NAMALWA (cell line): ENCODE data around the gene MAGI2.
"Not testable (repeated sequence)": the region's sequence is repeated elsewhere in the genome, so short reads cannot be mapped to it uniquely, and the experiment has no call there.

Experiments
- DNase-seq: peaks from one replicate; pipeline ENCODE4 v3.0.0-alpha.2; 2015; ENCODE audit warnings: low spot score

The MAGI2 gene

DNA sequence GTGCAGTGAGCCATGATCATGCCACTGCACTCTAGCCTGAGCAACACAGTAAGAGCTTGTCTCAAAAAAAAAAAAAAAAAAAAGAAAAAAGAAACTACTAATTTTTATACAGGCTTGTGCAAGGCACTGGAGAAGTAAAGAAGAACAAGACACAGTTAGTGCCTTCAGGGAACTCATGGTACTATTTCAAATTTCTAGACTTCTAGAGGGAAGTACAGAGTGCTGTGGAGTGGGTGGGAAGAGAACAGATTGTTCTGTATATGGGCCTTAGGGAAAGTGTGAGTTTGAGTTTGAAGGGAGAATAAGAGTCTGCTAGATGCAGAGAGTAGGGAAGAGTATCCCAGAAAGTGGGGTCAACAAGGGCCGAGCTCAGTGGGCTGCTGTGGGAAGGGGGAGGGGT lies 1420.1 kb downstream of the MAGI2 start:
- DNase-seq, result no peak

- no peak for DNase-seq
Measured at GRCh38 chr7:78026492-78026891, 1427.0 kb downstream of the MAGI2 start.

DNA sequence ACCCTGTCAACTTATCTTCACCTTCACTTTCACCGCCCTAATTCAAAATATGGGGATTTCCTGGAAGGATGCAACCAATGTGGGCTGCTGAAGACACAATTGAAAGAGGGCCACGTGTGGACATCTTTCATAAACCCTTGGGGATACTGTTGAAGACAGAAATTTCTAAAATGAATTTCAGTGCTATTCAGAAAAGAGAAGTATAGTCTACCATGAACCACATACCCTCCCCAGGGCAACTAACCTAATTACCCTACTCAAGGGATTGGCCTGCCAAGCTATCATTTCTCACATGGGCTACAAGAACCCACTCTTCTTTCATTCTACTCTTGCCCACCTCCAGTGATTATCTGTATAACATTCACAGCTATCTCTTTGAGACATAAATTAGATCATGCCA lies 1428.9 kb downstream of the MAGI2 start:
- DNase-seq, result no peak

DNA sequence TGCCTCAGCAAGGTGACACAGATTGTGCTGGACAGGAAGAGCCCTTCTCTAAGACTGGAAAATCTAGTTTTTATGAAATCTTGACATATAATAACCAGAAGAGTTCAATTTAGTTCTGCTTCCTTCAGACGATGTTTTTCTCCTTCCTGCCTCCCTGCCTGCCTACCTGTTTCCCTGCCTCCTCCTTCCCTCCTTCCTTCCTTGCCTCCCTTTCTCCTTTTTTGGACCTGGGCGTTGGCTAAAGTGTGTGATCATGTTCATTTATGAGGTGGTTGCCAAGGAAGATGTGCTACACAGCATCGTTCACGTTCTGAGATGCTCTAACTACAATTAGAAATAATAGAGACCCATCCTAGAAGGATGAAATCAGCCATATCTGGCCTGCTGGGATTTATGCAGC lies 1430.3 kb downstream of the MAGI2 start:
- DNase-seq, result no peak

DNA sequence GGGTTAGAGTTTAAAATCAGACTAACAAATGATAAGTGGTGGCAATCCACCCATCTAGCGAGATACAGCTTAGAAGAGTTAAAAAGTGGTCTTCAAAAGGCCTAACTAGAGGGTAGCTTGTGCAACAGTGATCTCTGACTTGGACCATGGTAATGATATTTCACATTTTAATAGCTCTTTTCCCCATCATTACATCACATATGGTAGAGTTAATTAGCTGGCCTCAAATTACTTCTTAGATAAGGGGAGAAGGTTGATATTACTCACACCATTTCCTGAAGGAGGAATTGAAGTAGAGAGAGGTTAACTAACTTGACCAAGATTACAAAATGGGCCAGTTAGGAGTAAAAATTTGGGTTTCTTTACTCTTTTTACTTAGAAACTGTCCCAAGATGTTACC lies 1431.3 kb downstream of the MAGI2 start:
- no peak for DNase-seq

DNA sequence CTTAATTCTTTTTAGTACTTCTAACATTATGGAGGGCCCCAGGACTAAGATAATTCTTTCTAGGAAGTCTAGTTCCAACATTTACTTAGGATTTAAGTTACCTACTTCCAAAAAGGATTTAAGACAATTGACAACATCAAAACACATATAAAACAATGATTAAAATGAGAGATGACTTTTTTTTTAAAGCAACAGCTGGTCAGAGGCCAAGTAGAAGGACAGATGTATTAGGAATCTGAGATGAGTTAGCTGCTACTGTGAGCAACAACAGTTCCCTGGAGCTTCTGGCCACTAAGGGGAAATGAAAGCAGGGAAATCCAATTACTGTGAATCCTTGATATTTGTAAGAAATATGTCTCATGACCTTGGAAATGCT lies 1432.6 kb downstream of the MAGI2 start:
- no peak for DNase-seq

GRCh38 chr7:78020136-78020873 lies 1433.2 kb downstream of the MAGI2 start:
- peak; percentile 79 for DNase-seq

- DNase-seq, result peak; percentile 42
Measured at GRCh38 chr7:78019447-78020135, 1433.9 kb downstream of the MAGI2 start.

GRCh38 chr7:78018641-78019446 lies 1434.6 kb downstream of the MAGI2 start:
- DNase-seq, result no peak

DNA sequence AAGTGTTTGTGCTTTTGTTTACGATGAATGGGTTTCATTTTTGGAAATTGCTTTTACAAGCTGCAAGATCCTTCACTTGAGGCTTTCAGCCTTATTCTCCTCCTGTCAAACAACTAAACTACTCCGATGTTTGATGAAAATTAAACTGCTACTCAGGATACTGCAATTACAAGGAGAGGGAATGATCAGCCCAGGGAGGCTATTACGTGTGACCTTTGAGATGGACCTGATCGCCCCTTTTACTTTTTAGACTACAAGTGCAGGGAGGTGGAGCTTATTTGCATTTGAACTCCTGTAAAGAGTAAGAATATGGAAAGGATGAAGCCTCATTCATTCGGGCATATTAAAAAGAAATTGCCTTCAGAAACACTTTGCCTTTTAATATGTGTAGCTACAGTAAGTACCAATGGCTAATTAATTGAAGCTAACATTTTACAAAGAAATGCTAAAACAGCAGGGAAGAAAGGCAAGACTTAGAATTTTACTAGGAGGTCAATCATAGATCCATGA lies 1435.8 kb downstream of the MAGI2 start:
- DNase-seq, result no peak

DNA sequence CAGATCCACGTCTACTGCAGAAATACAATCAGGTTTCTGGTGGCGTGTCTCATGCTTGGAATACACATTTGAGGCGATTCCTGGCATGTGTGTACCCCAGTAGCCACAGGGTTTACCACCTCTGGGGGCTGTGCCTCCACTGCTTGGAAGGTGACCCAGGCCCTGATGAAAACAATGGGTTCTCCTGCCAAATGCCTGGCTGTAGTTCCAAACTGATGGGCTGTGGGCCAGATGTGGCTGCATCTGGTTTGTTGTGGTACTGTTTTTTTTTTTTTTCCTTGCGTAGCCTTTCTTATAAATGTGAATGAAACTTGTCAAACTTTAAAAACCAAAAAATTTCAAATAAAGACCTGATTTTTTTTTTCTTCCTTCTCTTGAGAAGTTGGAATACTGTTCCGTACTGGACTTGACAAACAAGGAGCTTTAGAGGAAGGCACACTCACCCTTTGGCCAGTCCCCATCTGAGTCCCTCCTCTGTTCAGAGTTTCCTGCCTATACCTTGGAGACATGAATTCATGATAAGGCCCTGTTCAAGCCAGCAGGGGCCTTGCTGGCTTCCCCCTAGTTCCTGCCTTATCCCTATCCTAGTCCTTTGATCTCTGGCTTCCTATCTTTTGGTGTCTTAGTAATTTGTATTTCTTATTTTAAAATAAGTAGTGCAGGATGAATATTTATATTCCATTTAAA lies 1437.8 kb downstream of the MAGI2 start:
- no peak for DNase-seq

DNA sequence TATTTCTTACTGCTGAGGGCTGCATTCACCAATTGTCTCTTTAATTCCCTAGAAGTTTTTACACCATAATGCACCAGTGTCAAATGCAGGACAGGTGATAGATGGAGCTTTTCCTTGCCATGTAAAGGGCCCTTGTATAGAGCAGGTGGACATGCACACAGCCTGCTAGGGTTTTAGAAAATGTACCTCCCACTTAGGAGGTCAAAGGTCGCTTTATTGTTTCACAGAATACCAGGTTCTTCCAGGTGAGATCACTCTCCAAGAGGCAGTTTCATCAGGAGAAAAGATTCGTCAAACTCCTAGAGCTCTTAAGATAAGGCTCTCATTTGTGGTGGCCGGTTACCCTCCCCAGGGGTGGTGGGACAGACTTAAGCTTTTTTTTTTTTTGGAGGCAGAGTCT lies 1439.1 kb downstream of the MAGI2 start:
- no peak for DNase-seq

DNA sequence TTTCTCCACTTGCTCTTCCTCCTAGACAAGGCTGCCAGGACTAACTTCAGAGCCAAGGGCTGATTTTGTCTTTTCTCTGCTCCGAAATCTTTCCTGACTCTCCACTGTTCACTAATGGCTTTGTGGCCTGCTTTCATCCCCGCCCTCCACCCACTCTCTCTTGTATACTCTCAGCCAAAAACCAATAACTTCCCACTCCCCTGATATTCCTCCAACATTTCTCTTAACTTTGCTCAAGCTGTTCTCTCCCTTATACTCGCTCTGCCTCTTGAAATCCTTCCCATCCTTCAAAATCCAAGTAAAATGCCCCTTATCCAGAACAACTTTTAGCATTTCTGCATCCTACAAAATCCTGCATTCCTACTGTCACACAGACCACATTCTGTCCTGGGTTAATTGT lies 1440.1 kb downstream of the MAGI2 start:
- no peak for DNase-seq

GRCh38 chr7:78011642-78012041 lies 1441.8 kb downstream of the MAGI2 start:
- no peak for DNase-seq

DNA sequence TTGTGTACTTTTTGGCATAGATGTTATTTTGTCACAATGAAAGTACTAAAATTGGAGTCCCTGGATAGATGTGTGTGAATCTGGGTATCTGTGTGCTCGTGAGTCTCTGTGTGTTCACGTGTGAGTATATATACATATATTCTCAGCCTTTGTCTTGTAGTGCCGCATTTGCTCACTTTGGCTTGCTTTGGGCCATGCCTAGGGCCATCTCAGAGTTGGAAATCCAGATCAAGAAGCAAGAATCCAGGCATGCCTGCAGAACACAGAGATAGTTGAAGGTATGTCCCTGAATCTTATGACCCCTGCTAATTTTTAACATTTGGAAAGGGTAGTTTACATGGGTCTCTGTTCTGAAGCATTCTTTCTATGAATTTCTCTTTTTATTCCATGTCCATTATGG lies 1446.2 kb downstream of the MAGI2 start:
- DNase-seq, result no peak

GRCh38 chr7:78006063-78006755 lies 1447.3 kb downstream of the MAGI2 start:
- no peak for DNase-seq

DNA sequence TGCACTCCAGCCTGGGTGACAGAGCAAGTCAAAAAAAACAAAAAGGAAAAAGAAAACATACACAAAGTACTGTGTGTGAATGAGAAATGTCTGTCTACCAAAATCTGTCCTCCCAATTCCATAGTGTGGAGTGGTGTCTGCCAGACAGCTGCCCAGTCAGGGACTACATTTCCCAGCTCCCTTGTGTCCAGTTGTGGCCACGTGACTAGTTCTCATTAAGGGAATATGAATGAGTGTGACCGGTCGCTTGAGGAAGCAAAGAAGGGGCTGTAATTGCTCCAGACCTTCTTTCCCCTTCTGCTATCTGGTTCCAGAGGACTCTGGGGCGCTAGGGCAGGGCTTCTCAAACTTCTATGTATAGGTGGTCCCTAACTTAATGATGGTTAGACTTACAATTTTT lies 1450.8 kb downstream of the MAGI2 start:
- DNase-seq, result no peak

GRCh38 chr7:78002021-78002420 lies 1451.4 kb downstream of the MAGI2 start:
- no peak for DNase-seq

GRCh38 chr7:77999168-77999567 lies 1454.3 kb downstream of the MAGI2 start:
- not testable (repeated sequence) for DNase-seq

- peak; percentile 31 for DNase-seq
Measured at GRCh38 chr7:77995717-77996116, 1457.8 kb downstream of the MAGI2 start.

- DNase-seq, result no peak
Measured at GRCh38 chr7:77993838-77994237, 1459.6 kb downstream of the MAGI2 start.

- no peak for DNase-seq
Measured at GRCh38 chr7:77991656-77992055, 1461.8 kb downstream of the MAGI2 start.
